B cell (primary cell): ENCODE data around the gene ARFGAP1. TPM values are rescaled to one million over a fixed set of nuclear protein-coding genes. Genes with fewer than 3 reads are reported as not detected.

Experiments
- ATAC-seq: fragments of 200-7000 bp; cut with Tn5 transposase; one replicate; pipeline ENCODE4 v1.10.0; 2021; ENCODE audit warnings: low read depth, mild to moderate bottlenecking, moderate number of reproducible peaks, moderate library complexity
- CTCF ChIA-PET: fragments of 350-600 bp; sonication (Branson Sonifier 250); formaldehyde crosslinking; loops from one replicate; lab custom pipeline; 2021; ENCODE audit warnings: antibody characterized with exemption, inconsistent platforms; lab: Charles Lee
- POLR2A ChIA-PET: fragments of 350-600 bp; sonication (Branson Sonifier 250); formaldehyde crosslinking; loops from one replicate; lab custom pipeline; 2021; ENCODE audit warnings: antibody characterized with exemption; lab: Charles Lee
- DNase-seq: peaks from one replicate; pipeline ENCODE4 v3.0.0; 2013
- H2AFZ ChIP-seq: 2 replicates; pipeline ENCODE4 v1.6.1; 2012; ENCODE audit warnings: mild to moderate bottlenecking, low read depth, low read length; ENCODE audit not compliant: insufficient read depth, poor library complexity, severe bottlenecking
- H3K27ac ChIP-seq, 2 donors: 1 replicate in 1 of 2; 2 replicates in 1 of 2; pipeline ENCODE4 v1.5.1; 2012 to 2013; ENCODE audit warnings: low read length in 2 of 2, mild to moderate bottlenecking in 2 of 2, moderate library complexity in 1 of 2
- H3K27me3 ChIP-seq, 4 experiments: fragments of 200-600 bp in 1 of 4; sonication (generic) in 1 of 4; replicated peaks in 1 of 4; 1 replicate in 2 of 4; 2 replicates in 2 of 4; pipeline versions ENCODE4 v1.6.1 to v1.7.0; 2013 to 2016; ENCODE audit warnings: low read length in 3 of 4, mild to moderate bottlenecking in 2 of 4, mixed read lengths in 1 of 4, moderate library complexity in 1 of 4; ENCODE audit not compliant: insufficient read depth in 4 of 4, control insufficient read depth in 3 of 4; ENCODE audit errors: control extremely low read depth in 1 of 4
- H3K36me3 ChIP-seq, 2 experiments: replicated peaks in 1 of 2; 1 replicate in 1 of 2; 2 replicates in 1 of 2; pipeline versions ENCODE4 v1.6.1 to v1.7.1; 2013; ENCODE audit warnings: low read length in 1 of 2; ENCODE audit not compliant: insufficient read depth in 2 of 2, control insufficient read depth in 1 of 2; ENCODE audit errors: control extremely low read depth in 1 of 2, extremely low read depth in 1 of 2
- H3K4me1 ChIP-seq, 2 donors: fragments of 200-600 bp in 1 of 2; sonication (generic) in 1 of 2; 1 replicate in 1 of 2; 2 replicates in 1 of 2; pipeline versions ENCODE4 v1.5.1 to v1.6.1; 2013 to 2017; ENCODE audit warnings: low read length in 2 of 2; ENCODE audit not compliant: control insufficient read depth in 2 of 2, insufficient read depth in 2 of 2
- H3K4me2 ChIP-seq: replicated peaks from 2 replicates; pipeline ENCODE3; 2012; ENCODE audit warnings: mild to moderate bottlenecking, low read depth, low read length; ENCODE audit not compliant: poor library complexity, severe bottlenecking
- H3K4me3 ChIP-seq, 5 experiments: fragments of 200-600 bp in 1 of 5; sonication (generic) in 1 of 5; 1 replicate in 3 of 5; 2 replicates in 2 of 5; pipeline versions ENCODE4 v1.5.1 to v1.7.0; 2011 to 2016; ENCODE audit warnings: low read length in 4 of 5, mild to moderate bottlenecking in 4 of 5, low read depth in 2 of 5, control low read depth in 1 of 5, moderate library complexity in 1 of 5; ENCODE audit not compliant: insufficient read depth in 1 of 5; ENCODE audit errors: control extremely low read depth in 1 of 5, extremely low read depth in 1 of 5
- H3K79me2 ChIP-seq: fragments of 200-600 bp; sonication (generic); one replicate; pipeline ENCODE4 v1.6.0; 2016; ENCODE audit warnings: low read length; ENCODE audit not compliant: control insufficient read depth, insufficient read depth
- H3K9ac ChIP-seq: fragments of 200-600 bp; sonication (generic); 2 replicates; pipeline ENCODE4 v1.6.1; 2017; ENCODE audit warnings: mild to moderate bottlenecking, low read length, moderate library complexity
- H3K9me3 ChIP-seq, 3 donors: one replicate each; pipeline versions ENCODE4 v1.6.1 to v1.7.1; 2013; ENCODE audit warnings: low read length in 2 of 3; ENCODE audit not compliant: control insufficient read depth in 2 of 3, insufficient read depth in 1 of 3; ENCODE audit errors: control extremely low read depth in 1 of 3
- H4K20me1 ChIP-seq: 2 replicates; pipeline ENCODE4 v1.6.0; 2012; ENCODE audit warnings: mild to moderate bottlenecking, low read length; ENCODE audit not compliant: insufficient read depth, control insufficient read depth, poor library complexity, severe bottlenecking
- H3K27ac Mint-ChIP-seq: one replicate; pipeline ENCODE4 v1.8.0; 2021; ENCODE audit warnings: mixed read lengths
- H3K27me3 Mint-ChIP-seq: one replicate; pipeline ENCODE4 v1.8.0; 2021; ENCODE audit warnings: mixed read lengths
- H3K4me1 Mint-ChIP-seq: one replicate; pipeline ENCODE4 v1.8.0; 2021; ENCODE audit warnings: mixed read lengths
- H3K4me3 Mint-ChIP-seq: one replicate; pipeline ENCODE4 v1.8.0; 2021; ENCODE audit warnings: mixed read lengths
- H3K9me3 Mint-ChIP-seq: one replicate; pipeline ENCODE4 v1.8.0; 2022; ENCODE audit warnings: mixed read lengths; ENCODE audit not compliant: insufficient read depth
- EZH2 ChIP-seq: IDR thresholded peaks from 2 replicates; pipeline ENCODE4 v1.6.1; 2012; ENCODE audit warnings: borderline replicate concordance, low read depth, mild to moderate bottlenecking, moderate library complexity, low read length; ENCODE audit not compliant: insufficient read depth, poor library complexity, severe bottlenecking
- WGBS: methylation state at CpG from one replicate; pipeline ENCODE4 v1.1.5; 2013; ENCODE audit warnings: missing lambda C conversion rate; ENCODE audit not compliant: insufficient coverage; 5-methylcytosine and 5-hydroxymethylcytosine counted together
- intact Hi-C: fragments of 100-400 bp; cut with micrococcal nuclease; formaldehyde crosslinking; loops from one replicate; pipeline ENCODE4 v1.10.0; 2022
- polyA plus RNA-seq: library from polyadenylated mRNA; depleted of rRNA; stranded (reverse); fragments of >200 nt; gene quantifications from 2 replicates; pipeline ENCODE4 v1.2.3, GENCODE V29; 2012
- total RNA-seq, 2 donors: library from RNA; stranded (reverse); fragments of 120-200 nt in 1 of 2; gene quantifications; 1 replicate in 1 of 2; 2 replicates in 1 of 2; pipeline versions ENCODE4 v1.2.3 to v1.2.4, GENCODE V29; 2013 to 2022
- TF ChIP-seq, protein P1 (sequence below): fragments of 200-600 bp; IDR thresholded peaks from one replicate; pipeline ENCODE4 v1.8.0; 2022; ENCODE audit warnings: antibody characterized with exemption, mild to moderate bottlenecking

The ARFGAP1 gene
- total and polyA plus RNA-seq, 2 donors (not counting 1 experiment from before 2014, with no cell fraction given) = 83.2 to 99.4 TPM

DNA sequence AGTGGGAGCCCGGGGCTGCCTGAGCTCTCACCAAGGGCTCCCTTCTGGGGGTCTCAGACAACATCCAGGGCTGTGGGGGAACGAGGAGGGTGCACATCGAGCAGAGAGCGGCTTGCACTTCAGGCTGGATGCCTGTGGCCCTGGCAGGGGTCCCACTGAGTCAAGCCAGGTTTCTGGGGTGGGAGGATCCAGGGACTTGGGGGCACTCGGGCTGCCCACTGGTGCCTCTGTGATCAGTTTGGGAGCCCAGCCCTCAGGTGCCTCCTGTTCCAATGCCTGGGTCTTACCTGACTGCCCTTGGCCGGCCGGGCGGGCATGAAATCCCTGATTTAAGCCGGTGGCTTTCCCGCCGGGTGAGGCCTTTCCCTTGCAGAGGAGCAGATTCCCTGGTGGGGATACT, 20.8 kb downstream of the ARFGAP1 start:
- H3K4me3 Mint-ChIP-seq = no peak overlapping the region
- Histone ChIP-seq H3K9ac (no peak overlapping the region), H3K36me3 (no peaks in the 10 kb centered on the region), H3K27me3 (peaks cover 0 to 30% (median 0%) of the 10 kb centered on the region in 4 experiments), H3K4me3 (no peak overlapping the region), H2AFZ (no peak overlapping the region), H3K9me3 (no peaks in the 10 kb centered on the region), H3K79me2 (no peaks in the 10 kb centered on the region), H4K20me1 (no peaks in the 10 kb centered on the region), H3K4me2 (no peak overlapping the region), H3K27ac (no peak overlapping the region), H3K4me1 (no peaks in the 10 kb centered on the region)
- TF ChIP-seq, protein P1, sequence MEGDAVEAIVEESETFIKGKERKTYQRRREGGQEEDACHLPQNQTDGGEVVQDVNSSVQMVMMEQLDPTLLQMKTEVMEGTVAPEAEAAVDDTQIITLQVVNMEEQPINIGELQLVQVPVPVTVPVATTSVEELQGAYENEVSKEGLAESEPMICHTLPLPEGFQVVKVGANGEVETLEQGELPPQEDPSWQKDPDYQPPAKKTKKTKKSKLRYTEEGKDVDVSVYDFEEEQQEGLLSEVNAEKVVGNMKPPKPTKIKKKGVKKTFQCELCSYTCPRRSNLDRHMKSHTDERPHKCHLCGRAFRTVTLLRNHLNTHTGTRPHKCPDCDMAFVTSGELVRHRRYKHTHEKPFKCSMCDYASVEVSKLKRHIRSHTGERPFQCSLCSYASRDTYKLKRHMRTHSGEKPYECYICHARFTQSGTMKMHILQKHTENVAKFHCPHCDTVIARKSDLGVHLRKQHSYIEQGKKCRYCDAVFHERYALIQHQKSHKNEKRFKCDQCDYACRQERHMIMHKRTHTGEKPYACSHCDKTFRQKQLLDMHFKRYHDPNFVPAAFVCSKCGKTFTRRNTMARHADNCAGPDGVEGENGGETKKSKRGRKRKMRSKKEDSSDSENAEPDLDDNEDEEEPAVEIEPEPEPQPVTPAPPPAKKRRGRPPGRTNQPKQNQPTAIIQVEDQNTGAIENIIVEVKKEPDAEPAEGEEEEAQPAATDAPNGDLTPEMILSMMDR = no peak
- TF ChIP-seq EZH2 = no peak
- intact Hi-C loops = no loop called here
- WGBS = 74% methylated on average over 11 of the region's 11 CpGs
- no peak for ATAC-seq
- peaks cover 15% of the 10 kb centered on the region for H3K27me3 Mint-ChIP-seq
- no peak overlapping the region for H3K27ac Mint-ChIP-seq
- DNase-seq = no peak
- no peaks in the 10 kb centered on the region for H3K4me1 Mint-ChIP-seq
- ChIA-PET CTCF (no interaction called here), POLR2A (no interaction called here)
- no peaks in the 10 kb centered on the region for H3K9me3 Mint-ChIP-seq

DNA sequence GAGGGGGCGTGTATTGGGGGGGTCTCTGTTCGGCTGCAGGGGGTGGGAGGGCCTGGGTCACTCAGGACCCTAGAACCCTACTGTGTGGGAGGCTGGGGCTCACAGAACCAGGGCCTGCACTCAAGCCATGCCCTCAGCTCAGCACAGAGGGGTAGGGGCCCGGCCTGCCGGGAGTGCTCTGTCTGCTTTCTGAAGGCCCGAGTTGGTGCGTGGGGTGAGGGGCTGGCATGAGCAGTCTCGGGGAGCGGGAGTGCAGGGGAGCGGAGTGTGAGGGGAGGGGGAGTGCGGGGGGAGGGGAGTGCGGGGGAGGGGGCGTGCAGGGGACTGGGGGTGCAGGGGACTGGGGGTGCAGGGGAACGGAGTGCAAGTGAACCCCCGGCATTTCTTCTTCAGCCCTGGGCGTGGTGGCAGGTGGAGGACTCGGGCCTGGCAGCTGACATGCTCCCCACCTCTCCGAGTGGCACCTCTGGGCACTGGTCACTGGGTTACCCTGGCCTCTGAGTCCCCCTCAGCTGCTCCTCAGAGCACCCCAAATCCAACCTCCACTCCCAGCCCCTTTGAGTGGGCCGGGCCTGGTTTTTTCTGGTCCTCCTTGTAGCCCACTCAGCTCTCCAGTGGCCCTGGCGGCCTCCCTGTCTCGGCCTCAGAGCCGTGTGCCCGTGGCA, 21.4 kb downstream of the ARFGAP1 start:
- ChIA-PET CTCF (no interaction called here), POLR2A (interaction anchor here (0.6 kb wide), 1 partner anchor 826 kb away, joined by 6 read pairs; no protein-coding TSS in a partner anchor)
- Mint-ChIP-seq H3K27ac (no peak overlapping the region), H3K4me1 (no peaks in the 10 kb centered on the region), H3K9me3 (peaks cover under 1% of the 10 kb centered on the region), H3K4me3 (no peak overlapping the region), H3K27me3 (peaks cover 17% of the 10 kb centered on the region)
- H3K4me2 ChIP-seq = no peak overlapping the region
- DNase-seq (no peak), ATAC-seq (no peak)
- no peak for TF ChIP-seq EZH2
- TF ChIP-seq, protein P1 = no peak
- no peak overlapping the region for H3K27ac ChIP-seq
- no peak overlapping the region for H2AFZ ChIP-seq
- intact Hi-C loops = no loop called here
- H3K79me2 ChIP-seq = no peaks in the 10 kb centered on the region
- H3K27me3 ChIP-seq = peaks cover 0 to 33% (median 0%) of the 10 kb centered on the region in 4 experiments
- no peaks in the 10 kb centered on the region for H4K20me1 ChIP-seq
- 85% methylated on average over 12 of the region's 22 CpGs for WGBS
- no peak overlapping the region for H3K9ac ChIP-seq
- H3K4me1 ChIP-seq = no peaks in the 10 kb centered on the region
- H3K36me3 ChIP-seq = no peaks in the 10 kb centered on the region
- peaks cover 0 to 4% (median 0%) of the 10 kb centered on the region in 3 donors for H3K9me3 ChIP-seq
- H3K4me3 ChIP-seq = no peak overlapping the region
